Vagina (tissue), 2 donors: ENCODE measurements around the gene TMEM108.

Experiments used
- CTCF ChIP-seq, 3 experiments: fragments of 450-650 bp in 2 of 3; fragments of 200-600 bp in 1 of 3; sonication (generic) in 1 of 3; IDR thresholded peaks; one replicate each; pipeline ENCODE4 v1.5.1; 2017 to 2019; ENCODE audit warnings: antibody characterized with exemption in 3 of 3, mild to moderate bottlenecking in 2 of 3, moderate library complexity in 2 of 3
- POLR2A ChIP-seq, 2 donors: fragments of 450-650 bp; IDR thresholded peaks; one replicate each; pipeline ENCODE4 v1.6.1; 2017; ENCODE audit warnings: antibody characterized with exemption in 2 of 2, mild to moderate bottlenecking in 2 of 2, moderate library complexity in 2 of 2
- POLR2AphosphoS5 ChIP-seq, 2 donors: sonication (generic); formaldehyde crosslinking; IDR thresholded peaks; one replicate each; pipeline ENCODE4 v1.9.0; 2017; ENCODE audit warnings: antibody characterized with exemption in 2 of 2, mild to moderate bottlenecking in 2 of 2, low read depth in 1 of 2; ENCODE audit not compliant: insufficient read depth in 1 of 2

- TF ChIP-seq CTCF (IDR thresholded peaks at IDR 0.05), result no peak
- TF ChIP-seq POLR2A (IDR thresholded peaks at IDR 0.05), result no peak
- TF ChIP-seq POLR2AphosphoS5 (IDR thresholded peaks at IDR 0.05; ENCODE audit: insufficient read depth in 1 of 2, low read depth in 1 of 2), result no peak
Measured at GRCh38 chr3:133213937-133214336, 175.7 kb downstream of the TMEM108 start.
